GM19240 (cell line): ENCODE results near the gene ZNF431.
"Not testable (repeated sequence)": the region's sequence is repeated elsewhere in the genome, so short reads cannot be mapped to it uniquely, and the experiment has no call there.

ENCODE experiments used
- DNase-seq: peaks from one replicate; pipeline ENCODE4 v3.0.0; 2011; ENCODE audit warnings: low spot score; ENCODE audit not compliant: insufficient read length

The ZNF431 gene

GRCh38 chr19:21143854-21144253 lies 2.0 kb downstream of the ZNF431 start:
- DNase-seq = no peak

GRCh38 chr19:21147540-21147939 lies 5.7 kb downstream of the ZNF431 start:
- no peak for DNase-seq

GRCh38 chr19:21148681-21149080 lies 6.8 kb downstream of the ZNF431 start:
- no peak for DNase-seq

- DNase-seq = no peak
Observed at GRCh38 chr19:21149877-21150276, 8.0 kb downstream of the ZNF431 start.

- DNase-seq = no peak
Observed at GRCh38 chr19:21151460-21151859, 9.6 kb downstream of the ZNF431 start.

- DNase-seq = no peak
Observed at GRCh38 chr19:21158523-21159135, 16.8 kb downstream of the ZNF431 start.

GRCh38 chr19:21164541-21164940 lies 22.7 kb downstream of the ZNF431 start:
- DNase-seq = no peak

GRCh38 chr19:21166436-21166835 lies 24.6 kb downstream of the ZNF431 start:
- no peak for DNase-seq

- no peak for DNase-seq
Observed at GRCh38 chr19:21197590-21198295, 55.9 kb downstream of the ZNF431 start.

GRCh38 chr19:21202865-21203494 lies 61.1 kb downstream of the ZNF431 start:
- DNase-seq = no peak

GRCh38 chr19:21210037-21210621 lies 68.3 kb downstream of the ZNF431 start:
- DNase-seq = no peak

GRCh38 chr19:21221693-21222092 lies 79.9 kb downstream of the ZNF431 start:
- no peak for DNase-seq

- DNase-seq = not testable (repeated sequence)
Observed at GRCh38 chr19:21229938-21230337, 88.1 kb downstream of the ZNF431 start.

- DNase-seq = no peak
Observed at GRCh38 chr19:21233691-21234090, 91.9 kb downstream of the ZNF431 start.

GRCh38 chr19:21236751-21237150 lies 94.9 kb downstream of the ZNF431 start:
- not testable (repeated sequence) for DNase-seq

- DNase-seq = no peak
Observed at GRCh38 chr19:21238670-21239069, 96.8 kb downstream of the ZNF431 start.
